ENCODE data around the gene DIAPH1. TPM values are rescaled to one million over a fixed set of nuclear protein-coding genes. Genes with fewer than 3 reads are reported as not detected.

The DIAPH1 gene
- total RNA-seq, 1 experiment from 2014 or later, result 117 TPM

DNA sequence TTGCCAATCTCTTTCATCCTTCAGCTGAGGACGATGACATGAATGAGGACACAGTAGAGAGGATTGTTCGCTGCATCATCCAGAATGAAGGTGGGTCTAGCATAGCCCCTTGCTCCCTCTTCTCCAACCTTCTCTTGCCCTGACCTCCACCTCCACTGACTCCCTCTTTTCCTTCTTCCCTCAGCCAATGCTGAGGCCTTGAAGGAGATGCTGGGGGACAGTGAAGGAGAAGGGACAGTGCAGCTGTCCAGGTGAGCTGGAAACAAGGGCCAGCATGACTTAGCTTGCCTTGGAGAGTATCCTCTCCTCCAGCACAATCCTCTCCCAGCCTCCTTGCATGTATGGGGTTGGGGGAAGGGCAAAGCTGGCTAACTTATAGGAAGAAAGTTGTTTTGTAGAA is 20.0 kb upstream of the DIAPH1 start:
- H3K18ac ChIP-seq (ENCODE audit: insufficient read length, low read depth, low read length), result no peak overlapping the region
- no peaks in the 10 kb centered on the region for H3K9me3 ChIP-seq (ENCODE audit: control insufficient read depth, low read depth, low read length)
- no peak overlapping the region for H2AFZ ChIP-seq (ENCODE audit: low read length)
- no peak overlapping the region for H3K23ac ChIP-seq (ENCODE audit: insufficient read length, low read depth, low read length)
- Mint-ChIP-seq H3K4me1 (peaks cover 22 to 28% of the 10 kb centered on the region in 2 experiments), H3K9me3 (no peaks in the 10 kb centered on the region; a peak in 1 of 5 replicates), H3K27ac (no peak overlapping the region), H3K27me3 (ENCODE audit: low read depth) (peaks cover 2% of the 10 kb centered on the region), H3K36me3 (ENCODE audit: insufficient read depth in 1 of 3, low read depth in 3 of 3) (peaks cover 16 to 27% (median 25%) of the 10 kb centered on the region in 3 experiments; a peak in 6 of 7 replicates), H3K4me3 (peak overlapping the region in 1 of 2 experiments; percentile 96; a peak in 1 of 5 replicates)
- TF ChIP-seq, protein P1, sequence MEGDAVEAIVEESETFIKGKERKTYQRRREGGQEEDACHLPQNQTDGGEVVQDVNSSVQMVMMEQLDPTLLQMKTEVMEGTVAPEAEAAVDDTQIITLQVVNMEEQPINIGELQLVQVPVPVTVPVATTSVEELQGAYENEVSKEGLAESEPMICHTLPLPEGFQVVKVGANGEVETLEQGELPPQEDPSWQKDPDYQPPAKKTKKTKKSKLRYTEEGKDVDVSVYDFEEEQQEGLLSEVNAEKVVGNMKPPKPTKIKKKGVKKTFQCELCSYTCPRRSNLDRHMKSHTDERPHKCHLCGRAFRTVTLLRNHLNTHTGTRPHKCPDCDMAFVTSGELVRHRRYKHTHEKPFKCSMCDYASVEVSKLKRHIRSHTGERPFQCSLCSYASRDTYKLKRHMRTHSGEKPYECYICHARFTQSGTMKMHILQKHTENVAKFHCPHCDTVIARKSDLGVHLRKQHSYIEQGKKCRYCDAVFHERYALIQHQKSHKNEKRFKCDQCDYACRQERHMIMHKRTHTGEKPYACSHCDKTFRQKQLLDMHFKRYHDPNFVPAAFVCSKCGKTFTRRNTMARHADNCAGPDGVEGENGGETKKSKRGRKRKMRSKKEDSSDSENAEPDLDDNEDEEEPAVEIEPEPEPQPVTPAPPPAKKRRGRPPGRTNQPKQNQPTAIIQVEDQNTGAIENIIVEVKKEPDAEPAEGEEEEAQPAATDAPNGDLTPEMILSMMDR (conservative IDR thresholded peaks at IDR 0.05), result no peak
- H3K56ac ChIP-seq (ENCODE audit: insufficient read length, low read depth, low read length), result no peak overlapping the region
- peaks cover 10% of the 10 kb centered on the region; the same call in 1 of the 2 replicates for H3K79me2 ChIP-seq (ENCODE audit: insufficient read depth, low read length)
- H2BK120ac ChIP-seq (ENCODE audit: low read depth, low read length, poor library complexity, severe bottlenecking), result no peak overlapping the region
- no peaks in the 10 kb centered on the region for H3K27me3 ChIP-seq (ENCODE audit: insufficient read depth, low read length)
- no peak overlapping the region for H2BK15ac ChIP-seq (ENCODE audit: low read depth, low read length)
- H3K4me1 ChIP-seq (ENCODE audit: insufficient read depth, low read length), result peaks cover 4% of the 10 kb centered on the region; the same call in 1 of the 2 replicates
- H3T11ph ChIP-seq (ENCODE audit: low read length), result no peak overlapping the region
- no peak overlapping the region for H4K8ac ChIP-seq (replicated peaks; ENCODE audit: insufficient read length, low read depth, low read length)
- H4K5ac ChIP-seq (ENCODE audit: insufficient read length, low read depth, low read length), result no peak overlapping the region
- no peak overlapping the region for H2BK20ac ChIP-seq (ENCODE audit: low read depth, low read length, poor library complexity, severe bottlenecking)
- no peaks in the 10 kb centered on the region for H4K20me1 ChIP-seq (ENCODE audit: control insufficient read depth, insufficient read depth, insufficient read length)
- H3K27ac ChIP-seq (ENCODE audit: insufficient read length, low read depth, low read length), result no peak overlapping the region
- H3K4me2 ChIP-seq (ENCODE audit: insufficient read depth, insufficient read length, low read length), result no peak overlapping the region
- H2AK5ac ChIP-seq (ENCODE audit: insufficient read length, low read length), result no peak overlapping the region
- no peak overlapping the region for H3K4ac ChIP-seq (ENCODE audit: low read depth, low read length)
- H2BK5ac ChIP-seq (ENCODE audit: insufficient read length, low read length), result no peak overlapping the region
- no peak overlapping the region for H4K91ac ChIP-seq (ENCODE audit: insufficient read length, low read depth, low read length)
- DNase-seq, result no peak
- peaks cover 7% of the 10 kb centered on the region for H3K79me1 ChIP-seq (ENCODE audit: insufficient read depth, low read depth, low read length, poor library complexity, severe bottlenecking)
- H3K14ac ChIP-seq (ENCODE audit: insufficient read depth, low read length), result no peak overlapping the region
- no CpG with 5 or more reads among the region's 2 CpGs for WGBS (ENCODE audit: extremely low coverage, insufficient read length, low lambda C conversion rate)
- peaks cover 14% of the 10 kb centered on the region for H3K23me2 ChIP-seq (ENCODE audit: insufficient read length, low read depth, low read length, poor library complexity, severe bottlenecking)
- no peak overlapping the region for H3K9ac ChIP-seq (ENCODE audit: extremely low read depth, insufficient read length, low read length)
- H2BK12ac ChIP-seq (ENCODE audit: insufficient read length, low read depth, low read length), result no peak overlapping the region

All from H9 (cell line).